OCI-LY3 (cell line): ENCODE measurements around the gene EPHB2.

Experiments
- H2AFZ ChIP-seq: fragments of 200-600, 300-600 bp; shearing (Covaris generic); 2 replicates; pipeline ENCODE4 v1.6.0; 2014; ENCODE audit warnings: antibody characterized with exemption, low read depth, low read length
- H3K27ac ChIP-seq: fragments of 200-600, 300-600 bp; sonication (generic); 2 replicates; pipeline ENCODE4 v1.5.1; 2014; ENCODE audit warnings: mild to moderate bottlenecking, low read length, moderate library complexity, mixed read lengths
- H3K27me3 ChIP-seq: fragments of 200-600, 300-600 bp; sonication (generic); 2 replicates; pipeline ENCODE4 v1.6.1; 2014; ENCODE audit warnings: low read depth, low read length, mixed read lengths
- H3K36me3 ChIP-seq: fragments of 200-600, 300-600 bp; sonication (generic); replicated peaks from 2 replicates; pipeline ENCODE3; 2014; ENCODE audit warnings: low read depth, low read length, mixed read lengths
- H3K4me1 ChIP-seq: fragments of 300-600, 200-600 bp; sonication (generic); 2 replicates; pipeline ENCODE4 v1.6.1; 2014; ENCODE audit warnings: low read length, mixed read lengths
- H3K4me2 ChIP-seq: fragments of 200-600, 300-600 bp; sonication (generic); 2 replicates; pipeline ENCODE4 v1.6.1; 2014; ENCODE audit warnings: low read length, mixed read lengths
- H3K4me3 ChIP-seq: fragments of 300-600, 200-600 bp; sonication (generic); 2 replicates; pipeline ENCODE4 v1.5.1; 2014; ENCODE audit warnings: antibody characterized with exemption, mild to moderate bottlenecking, low read length, moderate library complexity
- H3K79me2 ChIP-seq: fragments of 300-600, 200-600 bp; shearing (Covaris generic); 2 replicates; pipeline ENCODE4 v1.6.1; 2014; ENCODE audit warnings: mild to moderate bottlenecking, low read length, mixed read lengths
- H3K9ac ChIP-seq: fragments of 300-600, 200-600 bp; shearing (Covaris generic); 2 replicates; pipeline ENCODE4 v1.6.0; 2014; ENCODE audit warnings: mild to moderate bottlenecking, low read length, moderate library complexity
- H3K9me3 ChIP-seq: fragments of 200-600, 300-600 bp; shearing (Covaris generic); 2 replicates; pipeline ENCODE4 v1.6.1; 2014; ENCODE audit warnings: low read length, mixed read lengths; ENCODE audit not compliant: insufficient read depth
- H4K20me1 ChIP-seq: fragments of 200-600, 300-600 bp; sonication (generic); 2 replicates; pipeline ENCODE4 v1.6.1; 2016; ENCODE audit warnings: low read length, mixed read lengths; ENCODE audit not compliant: insufficient read depth
- EZH2phosphoT487 ChIP-seq: fragments of 200-600 bp; shearing (Covaris generic); IDR thresholded peaks from 2 replicates; pipeline ENCODE4 v1.6.1; 2018; ENCODE audit warnings: antibody characterized with exemption, mixed run types, low read depth
- TF ChIP-seq, protein P1 (sequence below): fragments of 200-600, 300-600 bp; sonication (generic); IDR thresholded peaks from 2 replicates; pipeline ENCODE4 v1.5.1; 2014; ENCODE audit warnings: antibody characterized with exemption, low read length, low read depth

The EPHB2 gene

DNA sequence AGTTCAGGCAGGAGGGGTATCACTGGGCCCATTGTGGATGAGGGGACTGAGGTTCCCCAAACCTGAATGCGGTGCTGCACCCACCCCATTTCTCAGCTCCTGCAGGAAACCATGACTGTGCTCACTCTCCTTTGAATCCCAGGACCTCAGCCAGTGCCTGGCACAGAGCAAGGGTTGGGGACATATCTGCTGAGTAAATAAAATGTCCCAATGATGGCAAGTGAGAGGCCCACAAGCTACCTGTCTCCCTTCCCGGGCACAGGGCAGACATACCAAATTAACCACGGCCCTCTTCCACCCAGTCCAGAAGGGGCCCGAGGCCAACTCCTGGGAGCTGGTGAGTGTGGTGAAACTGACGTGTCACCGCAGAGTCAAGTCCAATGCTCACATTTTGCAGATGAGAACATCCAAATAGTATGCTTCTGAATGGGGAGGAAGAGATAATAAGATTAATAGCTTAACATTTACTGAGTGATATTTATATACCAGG lies 97.6 kb downstream of the EPHB2 start:
- Histone ChIP-seq H3K36me3 (no peaks in the 10 kb centered on the region), H3K27ac (no peak overlapping the region), H3K4me2 (no peak overlapping the region), H4K20me1 (no peaks in the 10 kb centered on the region), H2AFZ (no peak overlapping the region), H3K79me2 (no peaks in the 10 kb centered on the region), H3K27me3 (no peaks in the 10 kb centered on the region), H3K9me3 (no peaks in the 10 kb centered on the region), H3K9ac (no peak overlapping the region), H3K4me1 (peaks cover 8% of the 10 kb centered on the region; the same call in 1 of the 2 replicates), H3K4me3 (no peak overlapping the region)
- TF ChIP-seq, protein P1, sequence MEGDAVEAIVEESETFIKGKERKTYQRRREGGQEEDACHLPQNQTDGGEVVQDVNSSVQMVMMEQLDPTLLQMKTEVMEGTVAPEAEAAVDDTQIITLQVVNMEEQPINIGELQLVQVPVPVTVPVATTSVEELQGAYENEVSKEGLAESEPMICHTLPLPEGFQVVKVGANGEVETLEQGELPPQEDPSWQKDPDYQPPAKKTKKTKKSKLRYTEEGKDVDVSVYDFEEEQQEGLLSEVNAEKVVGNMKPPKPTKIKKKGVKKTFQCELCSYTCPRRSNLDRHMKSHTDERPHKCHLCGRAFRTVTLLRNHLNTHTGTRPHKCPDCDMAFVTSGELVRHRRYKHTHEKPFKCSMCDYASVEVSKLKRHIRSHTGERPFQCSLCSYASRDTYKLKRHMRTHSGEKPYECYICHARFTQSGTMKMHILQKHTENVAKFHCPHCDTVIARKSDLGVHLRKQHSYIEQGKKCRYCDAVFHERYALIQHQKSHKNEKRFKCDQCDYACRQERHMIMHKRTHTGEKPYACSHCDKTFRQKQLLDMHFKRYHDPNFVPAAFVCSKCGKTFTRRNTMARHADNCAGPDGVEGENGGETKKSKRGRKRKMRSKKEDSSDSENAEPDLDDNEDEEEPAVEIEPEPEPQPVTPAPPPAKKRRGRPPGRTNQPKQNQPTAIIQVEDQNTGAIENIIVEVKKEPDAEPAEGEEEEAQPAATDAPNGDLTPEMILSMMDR, result no peak
- TF ChIP-seq EZH2phosphoT487, result no peak

DNA sequence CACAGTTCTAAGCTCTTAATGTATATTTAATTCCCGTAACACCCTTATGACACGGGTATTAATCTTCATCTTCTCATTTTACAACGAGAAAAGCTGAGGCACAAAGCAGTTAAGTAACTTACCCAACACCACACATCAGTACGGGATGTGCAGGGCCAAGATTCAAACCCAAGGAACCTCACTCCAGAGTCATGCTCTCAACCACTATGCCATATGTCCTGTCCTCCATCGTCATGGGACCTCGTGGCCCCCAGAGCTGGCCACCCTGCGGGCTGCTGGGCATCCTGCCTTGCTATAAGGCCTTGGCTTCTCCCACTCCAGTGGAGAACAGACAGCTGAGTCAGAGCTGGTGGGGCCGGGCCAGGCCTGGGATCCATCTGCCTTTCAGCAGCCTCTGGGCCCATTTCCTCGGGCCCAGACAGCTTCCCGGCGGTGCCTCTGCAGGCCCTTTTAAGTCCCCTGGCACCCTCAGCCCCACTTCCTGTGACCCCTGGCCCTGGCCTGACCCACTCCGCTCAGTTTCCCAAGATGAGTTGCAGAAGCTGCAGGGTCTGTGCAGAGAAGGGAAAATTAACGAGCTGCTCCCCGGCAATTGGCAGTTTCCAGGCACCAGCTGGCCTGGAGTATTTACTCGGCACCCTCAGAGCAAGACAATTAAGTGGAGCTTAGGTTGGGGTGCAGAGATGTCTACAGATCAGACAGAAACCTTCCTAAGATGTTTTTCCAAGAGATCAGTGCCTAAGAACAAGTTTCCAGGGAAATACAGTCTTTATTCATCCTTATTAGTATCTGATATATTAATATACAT lies 98.2 kb downstream of the EPHB2 start:
- no peak overlapping the region for H3K9ac ChIP-seq

DNA sequence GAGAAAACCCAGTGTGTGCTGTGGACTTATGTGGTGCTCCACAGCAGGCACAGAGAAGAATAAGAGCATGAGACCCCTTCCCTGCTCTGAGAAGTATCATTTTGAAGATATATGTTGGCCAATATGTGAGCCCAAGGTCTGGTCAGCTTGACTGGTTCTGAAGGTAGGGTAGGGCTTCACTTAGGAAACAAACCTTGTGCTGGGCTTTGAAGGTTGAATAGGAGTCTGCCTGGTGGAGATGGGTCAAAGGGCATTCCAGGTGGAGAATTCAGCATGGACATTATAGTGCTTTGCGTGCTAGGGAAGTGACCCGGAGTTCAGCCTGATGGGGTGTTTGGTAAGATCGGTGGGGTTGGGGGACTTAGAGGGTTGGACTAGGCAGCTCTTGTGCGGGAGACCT lies 99.1 kb downstream of the EPHB2 start:
- Histone ChIP-seq H3K9ac (no peak overlapping the region), H3K27me3 (no peaks in the 10 kb centered on the region), H3K4me3 (no peak overlapping the region), H3K4me2 (no peak overlapping the region), H3K27ac (no peak overlapping the region), H4K20me1 (no peaks in the 10 kb centered on the region), H3K79me2 (no peaks in the 10 kb centered on the region), H3K36me3 (no peaks in the 10 kb centered on the region), H2AFZ (no peak overlapping the region), H3K9me3 (no peaks in the 10 kb centered on the region), H3K4me1 (peaks cover 8% of the 10 kb centered on the region; the same call in 1 of the 2 replicates)
- TF ChIP-seq EZH2phosphoT487, result no peak
- TF ChIP-seq, protein P1, result no peak

More for the DNA sequence above, 98.2 kb downstream of the EPHB2 start:
- Histone ChIP-seq H3K27me3 (no peaks in the 10 kb centered on the region), H3K79me2 (no peaks in the 10 kb centered on the region), H2AFZ (no peak overlapping the region), H3K4me1 (peaks cover 8% of the 10 kb centered on the region; the same call in 1 of the 2 replicates), H4K20me1 (no peaks in the 10 kb centered on the region), H3K4me2 (no peak overlapping the region), H3K36me3 (no peaks in the 10 kb centered on the region), H3K9me3 (no peaks in the 10 kb centered on the region), H3K4me3 (no peak overlapping the region), H3K27ac (no peak overlapping the region)
- TF ChIP-seq, protein P1, result no peak

DNA sequence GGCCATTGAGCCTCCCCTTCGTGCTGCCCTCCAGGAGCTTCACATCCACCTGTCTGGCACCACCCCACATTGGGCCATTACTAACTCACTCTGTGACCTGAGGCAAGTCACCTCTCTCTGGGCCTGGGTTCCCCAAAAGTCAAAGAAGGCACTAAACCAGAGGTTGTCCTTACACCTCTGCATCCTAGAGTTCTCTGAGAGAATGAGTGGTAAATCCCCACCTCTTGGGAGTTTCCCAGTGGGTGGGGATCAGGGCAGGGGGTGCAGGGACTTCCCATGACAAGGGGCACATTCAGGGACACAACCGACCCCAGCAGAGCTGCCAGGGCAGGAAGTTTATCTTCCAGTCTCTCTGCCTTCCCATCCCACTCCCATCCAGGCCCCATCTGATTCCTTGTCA lies 99.7 kb downstream of the EPHB2 start:
- Histone ChIP-seq H3K36me3 (no peaks in the 10 kb centered on the region), H3K4me3 (no peak overlapping the region), H3K9me3 (no peaks in the 10 kb centered on the region), H2AFZ (no peak overlapping the region), H4K20me1 (no peaks in the 10 kb centered on the region), H3K4me1 (peaks cover 8% of the 10 kb centered on the region; the same call in 1 of the 2 replicates), H3K4me2 (no peak overlapping the region), H3K27me3 (no peaks in the 10 kb centered on the region), H3K9ac (no peak overlapping the region), H3K79me2 (no peaks in the 10 kb centered on the region), H3K27ac (no peak overlapping the region)
- TF ChIP-seq EZH2phosphoT487, result no peak
- TF ChIP-seq, protein P1, result no peak
